NCI-H748 treated with DMSO at 0.1 percent for 48 hours (cell line): ENCODE results near the gene RETSAT.

ENCODE experiments used
- DNase-seq: peaks from one replicate; lab custom pipeline; 2025; lab: John Stamatoyannopoulos, UW

RETSAT gene

GRCh38 chr2:85307527-85307897, 46.8 kb downstream of the RETSAT start:
- no peak for DNase-seq

GRCh38 chr2:85303780-85304531, 50.4 kb downstream of the RETSAT start:
- no peak for DNase-seq

GRCh38 chr2:85302121-85302520, 52.2 kb downstream of the RETSAT start:
- no peak for DNase-seq
